ENCODE measurements around the gene KIF16B.

Gene KIF16B

GRCh38 chr20:16392346-16392745 lies 180.9 kb downstream of the KIF16B start:
- TF ChIP-seq TAF1 (IDR thresholded peaks at IDR 0.05; ENCODE audit: borderline replicate concordance, insufficient read depth, low read length) (no peak), REST (IDR thresholded peaks at IDR 0.05; ENCODE audit: insufficient read depth in 1 of 2, low read depth in 2 of 2, low read length in 2 of 2) (no peak), POLR2AphosphoS5 (IDR thresholded peaks at IDR 0.05; ENCODE audit: low read depth, low read length) (no peak), FOXP2 (optimal IDR thresholded peaks at IDR 0.05; ENCODE audit: borderline replicate concordance, extremely low read depth, extremely low read length, insufficient read depth) (no peak), SIN3A (IDR thresholded peaks at IDR 0.05; ENCODE audit: borderline replicate concordance, insufficient read depth, low read length) (no peak)

- TF ChIP-seq POLR2AphosphoS5 (IDR thresholded peaks at IDR 0.05; ENCODE audit: low read depth, low read length): no peak
- no peak for TF ChIP-seq REST (IDR thresholded peaks at IDR 0.05; ENCODE audit: insufficient read depth in 1 of 2, low read depth in 2 of 2, low read length in 2 of 2)
- TF ChIP-seq FOXP2 (optimal IDR thresholded peaks at IDR 0.05; ENCODE audit: borderline replicate concordance, extremely low read depth, extremely low read length, insufficient read depth): no peak
- no peak for TF ChIP-seq TAF1 (IDR thresholded peaks at IDR 0.05; ENCODE audit: borderline replicate concordance, insufficient read depth, low read length)
- TF ChIP-seq SIN3A (IDR thresholded peaks at IDR 0.05; ENCODE audit: borderline replicate concordance, insufficient read depth, low read length): no peak
Measured at GRCh38 chr20:16390991-16391390, 182.3 kb downstream of the KIF16B start.

DNA sequence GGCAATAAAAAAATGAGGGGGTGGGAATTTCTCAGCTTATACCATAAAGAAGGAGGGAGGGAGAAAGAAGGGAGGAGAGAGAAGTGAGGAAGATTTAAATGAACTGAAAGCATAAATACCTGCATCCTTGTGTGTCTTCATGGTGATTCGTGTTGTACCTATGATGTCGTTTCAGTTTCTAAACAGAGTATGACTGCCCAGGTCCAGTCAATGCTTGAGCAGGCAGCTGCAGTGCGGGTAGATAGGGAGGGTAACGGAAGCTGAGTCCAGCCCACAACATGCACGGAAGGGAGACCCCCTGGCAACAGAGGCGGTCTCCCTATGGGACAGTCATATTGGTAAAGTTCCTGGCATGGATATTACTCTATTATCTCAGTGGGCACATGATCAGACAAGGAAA lies 184.5 kb downstream of the KIF16B start:
- TF ChIP-seq REST (IDR thresholded peaks at IDR 0.05; ENCODE audit: insufficient read depth in 1 of 2, low read depth in 2 of 2, low read length in 2 of 2): no peak
- TF ChIP-seq POLR2AphosphoS5 (IDR thresholded peaks at IDR 0.05; ENCODE audit: low read depth, low read length): no peak
- no peak for TF ChIP-seq TAF1 (IDR thresholded peaks at IDR 0.05; ENCODE audit: borderline replicate concordance, insufficient read depth, low read length)
- TF ChIP-seq SIN3A (IDR thresholded peaks at IDR 0.05; ENCODE audit: borderline replicate concordance, insufficient read depth, low read length): no peak
- no peak for TF ChIP-seq FOXP2 (optimal IDR thresholded peaks at IDR 0.05; ENCODE audit: borderline replicate concordance, extremely low read depth, extremely low read length, insufficient read depth)

GRCh38 chr20:16387666-16388065 lies 185.6 kb downstream of the KIF16B start:
- TF ChIP-seq FOXP2 (optimal IDR thresholded peaks at IDR 0.05; ENCODE audit: borderline replicate concordance, extremely low read depth, extremely low read length, insufficient read depth) (no peak), TAF1 (IDR thresholded peaks at IDR 0.05; ENCODE audit: borderline replicate concordance, insufficient read depth, low read length) (no peak), POLR2AphosphoS5 (IDR thresholded peaks at IDR 0.05; ENCODE audit: low read depth, low read length) (no peak), REST (IDR thresholded peaks at IDR 0.05; ENCODE audit: insufficient read depth in 1 of 2, low read depth in 2 of 2, low read length in 2 of 2) (no peak), SIN3A (IDR thresholded peaks at IDR 0.05; ENCODE audit: borderline replicate concordance, insufficient read depth, low read length) (no peak)

- TF ChIP-seq SIN3A (IDR thresholded peaks at IDR 0.05; ENCODE audit: borderline replicate concordance, insufficient read depth, low read length) (no peak), POLR2AphosphoS5 (IDR thresholded peaks at IDR 0.05; ENCODE audit: low read depth, low read length) (no peak), REST (IDR thresholded peaks at IDR 0.05; ENCODE audit: insufficient read depth in 1 of 2, low read depth in 2 of 2, low read length in 2 of 2) (no peak), TAF1 (IDR thresholded peaks at IDR 0.05; ENCODE audit: borderline replicate concordance, insufficient read depth, low read length) (no peak), FOXP2 (optimal IDR thresholded peaks at IDR 0.05; ENCODE audit: borderline replicate concordance, extremely low read depth, extremely low read length, insufficient read depth) (no peak)
Measured at GRCh38 chr20:16385891-16386290, 187.4 kb downstream of the KIF16B start.
